Thoracic aorta (tissue), 2 donors: ENCODE results near the gene NR3C2. TPM values are rescaled to one million over a fixed set of nuclear protein-coding genes. Genes with fewer than 3 reads are reported as not detected.

Source experiments
- ATAC-seq: fragments of 150-250 bp; one replicate; pipeline ENCODE4 v1.8.0; 2017; ENCODE audit warnings: low read depth; ENCODE audit not compliant: insufficient number of reproducible peaks, low FRiP score
- DNase-seq: peaks from one replicate; pipeline ENCODE4 v3.0.0-alpha.2; 2020; ENCODE audit warnings: low spot score
- H3K27ac ChIP-seq, 2 donors: fragments of 200-600 bp; sonication (generic); 1 replicate in 1 of 2; 2 replicates in 1 of 2; pipeline ENCODE4 v1.5.1; 2016; ENCODE audit warnings: mild to moderate bottlenecking in 2 of 2, moderate library complexity in 2 of 2
- H3K27me3 ChIP-seq: fragments of 200-600 bp; sonication (generic); replicated peaks from 2 replicates; pipeline ENCODE4 v1.6.0; 2016; ENCODE audit warnings: mild to moderate bottlenecking; ENCODE audit not compliant: insufficient read depth
- H3K36me3 ChIP-seq: fragments of 200-600 bp; sonication (generic); one replicate; pipeline ENCODE4 v1.5.1; 2016
- H3K4me1 ChIP-seq, 2 donors: fragments of 200-600 bp; sonication (generic); 1 replicate in 1 of 2; 2 replicates in 1 of 2; pipeline versions ENCODE4 v1.5.1 to v1.6.0; 2016; ENCODE audit warnings: low read depth in 2 of 2, mild to moderate bottlenecking in 1 of 2; ENCODE audit not compliant: control insufficient read depth in 1 of 2
- H3K4me3 ChIP-seq: fragments of 200-600 bp; sonication (generic); 2 replicates; pipeline ENCODE4 v1.5.1; 2016; ENCODE audit warnings: mild to moderate bottlenecking
- H3K9me3 ChIP-seq: fragments of 200-600 bp; sonication (generic); 2 replicates; pipeline ENCODE4 v1.5.1; 2016
- total RNA-seq, 2 donors: library from RNA; depleted of rRNA; stranded (reverse); fragments of >200 nt; gene quantifications; one replicate each; pipeline versions ENCODE4 v1.1.0 to v1.2.3, GENCODE V29; 2016
- TF ChIP-seq, protein P1 (sequence below): fragments of 200-600 bp; sonication (generic); IDR thresholded peaks from one replicate; pipeline ENCODE4 v1.5.1; 2019; ENCODE audit warnings: antibody characterized with exemption

Gene NR3C2
- total RNA-seq, 2 donors from 2014 or later, result 11.2 to 18.1 TPM

DNA sequence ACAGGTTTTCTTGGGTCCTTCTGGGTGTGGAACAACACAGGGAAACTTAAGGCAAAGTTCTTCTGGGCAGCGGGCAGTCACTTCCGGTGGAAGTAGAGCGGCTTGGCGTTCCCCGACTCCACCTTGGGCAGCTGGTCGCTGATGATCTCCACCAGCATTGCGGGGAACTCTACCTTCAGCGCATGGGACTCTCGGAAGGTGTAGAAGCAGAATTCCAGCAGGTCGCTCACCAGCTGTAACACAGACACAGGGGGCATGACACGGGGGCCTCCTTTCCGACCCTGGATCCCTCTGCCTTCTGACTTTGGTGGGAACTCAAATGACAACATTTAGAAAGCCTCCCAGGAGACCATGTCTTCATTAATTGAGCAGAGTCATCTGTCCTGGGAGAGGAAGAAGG, 360.9 kb downstream of the NR3C2 start:
- DNase-seq (no peak), ATAC-seq (no peak)
- H3K9me3 ChIP-seq, result no peaks in the 10 kb centered on the region
- H3K4me1 ChIP-seq, result no peaks in the 10 kb centered on the region
- no peak overlapping the region for H3K27ac ChIP-seq
- H3K4me3 ChIP-seq, result no peak overlapping the region
- no peaks in the 10 kb centered on the region for H3K27me3 ChIP-seq
- H3K36me3 ChIP-seq, result peaks cover 31% of the 10 kb centered on the region
- TF ChIP-seq, protein P1, sequence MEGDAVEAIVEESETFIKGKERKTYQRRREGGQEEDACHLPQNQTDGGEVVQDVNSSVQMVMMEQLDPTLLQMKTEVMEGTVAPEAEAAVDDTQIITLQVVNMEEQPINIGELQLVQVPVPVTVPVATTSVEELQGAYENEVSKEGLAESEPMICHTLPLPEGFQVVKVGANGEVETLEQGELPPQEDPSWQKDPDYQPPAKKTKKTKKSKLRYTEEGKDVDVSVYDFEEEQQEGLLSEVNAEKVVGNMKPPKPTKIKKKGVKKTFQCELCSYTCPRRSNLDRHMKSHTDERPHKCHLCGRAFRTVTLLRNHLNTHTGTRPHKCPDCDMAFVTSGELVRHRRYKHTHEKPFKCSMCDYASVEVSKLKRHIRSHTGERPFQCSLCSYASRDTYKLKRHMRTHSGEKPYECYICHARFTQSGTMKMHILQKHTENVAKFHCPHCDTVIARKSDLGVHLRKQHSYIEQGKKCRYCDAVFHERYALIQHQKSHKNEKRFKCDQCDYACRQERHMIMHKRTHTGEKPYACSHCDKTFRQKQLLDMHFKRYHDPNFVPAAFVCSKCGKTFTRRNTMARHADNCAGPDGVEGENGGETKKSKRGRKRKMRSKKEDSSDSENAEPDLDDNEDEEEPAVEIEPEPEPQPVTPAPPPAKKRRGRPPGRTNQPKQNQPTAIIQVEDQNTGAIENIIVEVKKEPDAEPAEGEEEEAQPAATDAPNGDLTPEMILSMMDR, result no peak

DNA sequence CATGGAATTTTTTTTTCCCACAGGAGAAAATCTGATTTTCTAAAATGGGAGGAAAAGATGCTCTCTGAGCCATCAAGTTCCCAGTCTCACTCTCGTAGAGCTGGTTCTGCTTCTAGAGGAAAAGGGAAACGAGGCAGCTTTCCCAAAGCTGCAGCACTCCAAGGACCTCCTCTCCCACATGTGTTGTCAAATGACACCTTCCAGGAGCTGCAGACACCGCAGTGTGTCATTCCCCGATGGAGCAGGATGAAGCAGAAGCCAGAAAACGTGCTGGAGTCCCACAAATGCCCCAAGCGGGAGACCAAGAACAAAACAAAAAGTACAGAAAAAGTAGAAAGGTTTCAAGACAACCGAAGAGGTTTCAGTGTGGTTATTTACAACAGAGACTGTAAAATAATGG, 362.3 kb downstream of the NR3C2 start:
- no peaks in the 10 kb centered on the region for H3K9me3 ChIP-seq
- ATAC-seq (no peak), DNase-seq (no peak)
- no peaks in the 10 kb centered on the region for H3K27me3 ChIP-seq
- TF ChIP-seq, protein P1, result no peak
- H3K4me1 ChIP-seq, result no peaks in the 10 kb centered on the region
- peaks cover 39% of the 10 kb centered on the region for H3K36me3 ChIP-seq
- H3K27ac ChIP-seq, result no peak overlapping the region
- H3K4me3 ChIP-seq, result no peak overlapping the region

DNA sequence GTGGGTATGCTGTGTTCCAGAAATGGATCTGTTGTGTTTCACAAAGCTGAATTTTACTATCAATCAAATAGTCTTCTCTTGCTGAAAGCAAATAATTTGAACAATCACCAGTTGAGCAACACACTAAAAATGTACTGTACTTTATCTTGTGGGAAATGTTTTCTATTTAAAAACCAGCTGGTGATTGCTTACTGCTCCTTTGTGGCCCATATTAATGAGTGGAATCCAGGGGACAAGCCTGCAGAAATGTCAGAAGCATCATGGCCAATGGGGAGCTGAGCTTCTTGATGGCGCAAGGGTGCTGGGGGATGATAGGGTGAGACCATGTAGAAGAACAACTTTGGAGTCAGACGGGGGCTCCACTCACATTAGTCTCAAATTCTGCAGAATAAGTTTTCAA, 364.2 kb downstream of the NR3C2 start:
- H3K27ac ChIP-seq, result no peak overlapping the region
- H3K27me3 ChIP-seq, result no peaks in the 10 kb centered on the region
- TF ChIP-seq, protein P1, result no peak
- DNase-seq (no peak), ATAC-seq (no peak)
- H3K36me3 ChIP-seq, result peaks cover 55% of the 10 kb centered on the region
- no peaks in the 10 kb centered on the region for H3K4me1 ChIP-seq
- H3K4me3 ChIP-seq, result no peak overlapping the region
- no peaks in the 10 kb centered on the region for H3K9me3 ChIP-seq

DNA sequence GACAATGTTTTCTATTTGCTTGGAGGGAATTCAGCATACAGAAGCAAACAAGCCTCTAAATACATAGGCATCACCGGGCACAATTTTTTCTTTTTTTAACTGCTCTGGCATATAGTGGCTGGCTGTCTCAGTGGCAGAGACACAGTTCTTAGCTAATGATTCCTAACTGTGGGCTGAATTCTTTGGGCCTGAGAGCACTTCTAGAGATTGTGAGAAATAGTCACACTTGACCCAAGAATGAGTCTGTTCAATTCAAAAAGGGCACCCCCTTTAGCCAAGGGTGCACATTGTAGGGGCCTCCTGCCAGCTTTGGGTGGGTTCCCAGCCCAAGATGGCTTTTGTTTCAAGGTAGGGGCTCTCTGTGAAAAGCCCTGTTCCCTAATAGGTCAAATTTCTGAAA, 364.6 kb downstream of the NR3C2 start:
- ATAC-seq (no peak), DNase-seq (no peak)
- TF ChIP-seq, protein P1, result no peak
- Histone ChIP-seq H3K27ac (no peak overlapping the region), H3K9me3 (no peaks in the 10 kb centered on the region), H3K36me3 (peaks cover 60% of the 10 kb centered on the region), H3K27me3 (no peaks in the 10 kb centered on the region), H3K4me3 (no peak overlapping the region), H3K4me1 (no peaks in the 10 kb centered on the region)

DNA sequence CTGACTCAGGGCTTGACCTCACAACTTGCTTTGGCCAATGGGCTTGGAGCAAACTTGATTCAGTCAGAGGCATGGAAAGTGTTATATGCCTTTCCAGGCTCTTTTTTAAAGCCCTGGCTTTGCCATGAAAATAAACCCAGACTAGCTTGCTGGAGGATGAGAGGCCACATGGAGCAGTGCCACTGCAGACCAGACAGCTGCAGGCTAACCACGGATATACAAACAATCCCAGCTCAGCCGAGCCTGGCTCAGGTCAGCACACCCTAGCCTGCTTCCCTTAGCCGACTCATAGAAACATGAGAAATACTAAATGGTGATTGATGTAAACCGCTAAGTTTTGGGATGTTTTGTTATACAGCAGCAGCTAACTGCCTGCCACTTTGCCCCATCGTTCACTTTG, 365.2 kb downstream of the NR3C2 start:
- Histone ChIP-seq H3K27ac (no peak overlapping the region), H3K36me3 (peaks cover 64% of the 10 kb centered on the region), H3K4me3 (no peak overlapping the region), H3K9me3 (no peaks in the 10 kb centered on the region), H3K4me1 (no peaks in the 10 kb centered on the region), H3K27me3 (no peaks in the 10 kb centered on the region)
- ATAC-seq, result no peak
- TF ChIP-seq, protein P1, result no peak
- DNase-seq, result no peak
